SK-N-SH (cell line): ENCODE data around the gene PRKN. TPM values are rescaled to one million over a fixed set of nuclear protein-coding genes. Genes with fewer than 3 reads are reported as not detected.
A peak's percentile ranks its signal among the peaks of the same experiment; 100 is the strongest.

Experiments
- CTCF ChIA-PET: fragments of 300-600, 350-600 bp; formaldehyde crosslinking; extraction: SDS; loops from one replicate; lab custom pipeline; 2021; lab: Yijun Ruan, JAX
- POLR2A ChIA-PET: fragments of 350-600 bp; sonication (Branson Sonifier 250); formaldehyde crosslinking; extraction: SDS; loops from one replicate; lab custom pipeline; 2020; ENCODE audit warnings: antibody characterized with exemption, inconsistent platforms; lab: Yijun Ruan, JAX
- DNase-seq: peaks from one replicate; pipeline ENCODE4 v3.0.0; 2012
- H2AFZ ChIP-seq: fragments of 200-600 bp; sonication (generic); 2 replicates; pipeline ENCODE4 v1.8.1; 2016; ENCODE audit warnings: antibody characterized with exemption, mild to moderate bottlenecking, low read depth
- H3F3A ChIP-seq: fragments of 200-600 bp; sonication (generic); replicated peaks from 2 replicates; pipeline ENCODE3; 2016; ENCODE audit warnings: antibody characterized with exemption, mild to moderate bottlenecking; ENCODE audit not compliant: insufficient read depth
- H3K27ac ChIP-seq, 2 experiments: fragments of 200-500 bp in 1 of 2; fragments of 200-600 bp in 1 of 2; sonication (Bioruptor generic) in 1 of 2; sonication (generic), shearing (Covaris generic) in 1 of 2; 2 replicates each; pipeline versions ENCODE4 v1.5.1 to v1.6.1; 2014 to 2016; ENCODE audit warnings: low read depth in 2 of 2, inconsistent platforms in 1 of 2, low read length in 1 of 2, mild to moderate bottlenecking in 1 of 2, mixed read lengths in 1 of 2
- H3K27me3 ChIP-seq: fragments of 200-600 bp; sonication (generic), shearing (Covaris generic); 2 replicates; pipeline ENCODE4 v1.6.1; 2016; ENCODE audit warnings: mixed run types; ENCODE audit not compliant: insufficient read depth
- H3K36me3 ChIP-seq, 2 experiments: fragments of 200-500 bp in 1 of 2; fragments of 200-600 bp in 1 of 2; sonication (Bioruptor generic) in 1 of 2; sonication (generic) in 1 of 2; replicated peaks in 1 of 2; 2 replicates each; pipeline versions ENCODE3 to v1.5.1; 2014 to 2016; ENCODE audit warnings: low read length in 1 of 2, mild to moderate bottlenecking in 1 of 2; ENCODE audit not compliant: insufficient read depth in 2 of 2, control insufficient read depth in 1 of 2
- H3K4me1 ChIP-seq, 2 experiments: fragments of 200-500 bp in 1 of 2; fragments of 200-600 bp in 1 of 2; sonication (Bioruptor generic) in 1 of 2; sonication (generic), shearing (Covaris generic) in 1 of 2; 2 replicates each; pipeline versions ENCODE4 v1.5.1 to v1.6.1; 2014 to 2016; ENCODE audit warnings: low read depth in 1 of 2, low read length in 1 of 2, mixed run types in 1 of 2; ENCODE audit not compliant: insufficient read depth in 2 of 2, control insufficient read depth in 1 of 2
- H3K4me2 ChIP-seq: fragments of 200-600 bp; sonication (generic), shearing (Covaris generic); 2 replicates; pipeline ENCODE4 v1.6.1; 2017; ENCODE audit warnings: mixed run types
- H3K4me3 ChIP-seq, 2 experiments: fragments of 200-500 bp in 1 of 2; fragments of 200-600 bp in 1 of 2; sonication (Bioruptor generic) in 1 of 2; sonication (generic), shearing (Covaris generic) in 1 of 2; 2 replicates each; pipeline versions ENCODE4 v1.5.1 to v1.8.1; 2014 to 2016; ENCODE audit warnings: low read depth in 2 of 2, inconsistent platforms in 1 of 2, low read length in 1 of 2, mild to moderate bottlenecking in 1 of 2, mixed read lengths in 1 of 2, moderate library complexity in 1 of 2
- H3K79me2 ChIP-seq: fragments of 200-600 bp; sonication (generic); 2 replicates; pipeline ENCODE4 v1.8.1; 2017; ENCODE audit warnings: mild to moderate bottlenecking; ENCODE audit not compliant: insufficient read depth
- H3K9ac ChIP-seq: fragments of 200-600 bp; sonication (generic); 2 replicates; pipeline ENCODE4 v1.6.1; 2017; ENCODE audit warnings: mixed run types
- H3K9me2 ChIP-seq: fragments of 200-600 bp; sonication (generic); 2 replicates; pipeline ENCODE4 v1.6.1; 2017; ENCODE audit warnings: mixed run types
- H3K9me3 ChIP-seq: fragments of 200-600 bp; sonication (generic); 2 replicates; pipeline ENCODE4 v1.6.1; 2017; ENCODE audit warnings: mixed run types, mild to moderate bottlenecking, moderate library complexity
- H4K20me1 ChIP-seq: fragments of 200-600 bp; sonication (generic); 2 replicates; pipeline ENCODE4 v1.6.1; 2017; ENCODE audit warnings: mild to moderate bottlenecking, mixed run types; ENCODE audit not compliant: insufficient read depth
- CHD2 ChIP-seq: fragments of 150-350 bp; IDR thresholded peaks from 2 replicates; pipeline ENCODE4 v1.6.1; 2018; ENCODE audit warnings: low read length; ENCODE audit not compliant: partially characterized antibody
- ELF1 ChIP-seq: IDR thresholded peaks from 2 replicates; pipeline ENCODE4 v1.4.0; 2012
- EZH2phosphoT487 ChIP-seq: fragments of 200-600 bp; sonication (generic); IDR thresholded peaks from 2 replicates; pipeline ENCODE4 v1.6.1; 2017; ENCODE audit warnings: low read depth, mixed run types, mild to moderate bottlenecking, antibody characterized with exemption, moderate library complexity, borderline replicate concordance
- FOXJ3 ChIP-seq: sonication (generic); formaldehyde crosslinking; IDR thresholded peaks from 2 replicates; pipeline ENCODE4 v1.5.1; 2020; ENCODE audit warnings: mild to moderate bottlenecking, missing genetic modification reagents
- GABPA ChIP-seq: IDR thresholded peaks from 2 replicates; pipeline ENCODE4 v1.4.0; 2012; ENCODE audit warnings: low read depth, mild to moderate bottlenecking
- GATA2 ChIP-seq: sonication (generic); formaldehyde crosslinking; IDR thresholded peaks from 2 replicates; pipeline ENCODE4 v1.5.0; 2020; ENCODE audit warnings: mild to moderate bottlenecking, missing genetic modification reagents
- MAX ChIP-seq: IDR thresholded peaks from 2 replicates; pipeline ENCODE4 v1.4.0; 2012; ENCODE audit warnings: low read depth
- MXI1 ChIP-seq: IDR thresholded peaks from 2 replicates; pipeline ENCODE4 v1.6.1; 2012; ENCODE audit warnings: mild to moderate bottlenecking, low read depth, low read length, improper control_type of control experiment
- NFIC ChIP-seq: IDR thresholded peaks from 2 replicates; pipeline ENCODE4 v1.4.0; 2012; ENCODE audit warnings: borderline replicate concordance
- PBX3 ChIP-seq: IDR thresholded peaks from 2 replicates; pipeline ENCODE4; 2012
- POLR2AphosphoS5 ChIP-seq: IDR thresholded peaks from 2 replicates; pipeline ENCODE4 v1.6.1; 2012; ENCODE audit warnings: low read depth, low read length
- RAD21 ChIP-seq: IDR thresholded peaks from 2 replicates; pipeline ENCODE4 v1.6.1; 2012; ENCODE audit warnings: mild to moderate bottlenecking, low read length
- RXRA ChIP-seq: IDR thresholded peaks from 2 replicates; pipeline ENCODE4 v1.4.0; 2012; ENCODE audit warnings: low read depth, mild to moderate bottlenecking, borderline replicate concordance
- SMC3 ChIP-seq: IDR thresholded peaks from 2 replicates; pipeline ENCODE4 v1.6.1; 2012; ENCODE audit warnings: low read depth, low read length, improper control_type of control experiment
- TEAD4 ChIP-seq: IDR thresholded peaks from 2 replicates; pipeline ENCODE4 v1.4.0; 2012; ENCODE audit warnings: mild to moderate bottlenecking, borderline replicate concordance; ENCODE audit not compliant: insufficient read depth
- USF2 ChIP-seq: fragments of 150-350 bp; IDR thresholded peaks from 2 replicates; pipeline ENCODE4 v1.6.1; 2017; ENCODE audit warnings: antibody characterized with exemption, low read length, low read depth, borderline replicate concordance
- WGBS: methylation state at CpG from one replicate; pipeline ENCODE4 v1.1.6; 2017; ENCODE audit warnings: low lambda C conversion rate; 5-methylcytosine and 5-hydroxymethylcytosine counted together
- polyA plus RNA-seq, 3 experiments: library from polyadenylated mRNA; depleted of rRNA; stranded (reverse); fragments of >200 nt; gene quantifications; 2 replicates each; pipeline ENCODE4 v1.2.3, GENCODE V29; 2012

The PRKN gene
- polyA plus RNA-seq, 1 of the 3 experiments (the other 2 are of a cell fraction), result 0.76 TPM

- no peak overlapping the region for H3K4me2 ChIP-seq
- CTCF ChIA-PET, result interaction anchor here (0.7 to 1.4 kb wide), 2 partner anchors 33 to 215 kb away, joined by 3 read pairs; no protein-coding TSS in a partner anchor
- H3F3A ChIP-seq, result no peaks in the 10 kb centered on the region
- no peaks in the 10 kb centered on the region for H3K9me3 ChIP-seq
- no peak overlapping the region for H3K9ac ChIP-seq
- no peaks in the 10 kb centered on the region for H3K79me2 ChIP-seq
- no peaks in the 10 kb centered on the region for H4K20me1 ChIP-seq
- no peak for TF ChIP-seq PBX3
- no peak for TF ChIP-seq RXRA
- no peak for TF ChIP-seq MAX
- no peak for TF ChIP-seq NFIC
- TF ChIP-seq SMC3, result no peak
- no peak for TF ChIP-seq ELF1
- TF ChIP-seq USF2, result no peak
- TF ChIP-seq TEAD4, result no peak
- TF ChIP-seq POLR2AphosphoS5, result no peak
- TF ChIP-seq EZH2phosphoT487, result no peak
- TF ChIP-seq CHD2, result no peak
- no peak for TF ChIP-seq GATA2 (CRISPR knock-in tag)
- TF ChIP-seq FOXJ3 (CRISPR knock-in tag), result no peak
- TF ChIP-seq GABPA, result no peak
- TF ChIP-seq MXI1, result no peak
- H3K4me1 ChIP-seq, result peaks cover 0 to 14% of the 10 kb centered on the region in 2 experiments; a peak in 2 of 4 replicates
- no peak for DNase-seq
- H3K27me3 ChIP-seq, result no peaks in the 10 kb centered on the region
- 36% methylated on average over 4 of the region's 4 CpGs for WGBS
- H3K9me2 ChIP-seq, result no peaks in the 10 kb centered on the region
- no peak overlapping the region for H3K4me3 ChIP-seq
- no peaks in the 10 kb centered on the region for H3K36me3 ChIP-seq
- no peak overlapping the region for H3K27ac ChIP-seq
- POLR2A ChIA-PET, result no interaction called here
- no peak overlapping the region for H2AFZ ChIP-seq
Measured at GRCh38 chr6:161749576-161749975, 978.0 kb downstream of the PRKN start.

GRCh38 chr6:161748535-161749416, 978.8 kb downstream of the PRKN start:
- CTCF ChIA-PET, result interaction anchor here (0.5 to 1.4 kb wide), 4 partner anchors 32 to 216 kb away, joined by 3 read pairs; no protein-coding TSS in a partner anchor
- peak; percentile 21; the same call in 1 of the 2 replicates for TF ChIP-seq SMC3
- peak; percentile 52 for TF ChIP-seq RAD21
- no peak for TF ChIP-seq POLR2AphosphoS5
- TF ChIP-seq, all 33 proteins: peak for 2
- H3K4me3 ChIP-seq, result no peak overlapping the region
- no peak overlapping the region for H3K9ac ChIP-seq
- H3K27ac ChIP-seq, result no peak overlapping the region
- no peaks in the 10 kb centered on the region for H3K27me3 ChIP-seq
- DNase-seq, result peak; percentile 39
- no peaks in the 10 kb centered on the region for H3K36me3 ChIP-seq
- H3K9me2 ChIP-seq, result no peaks in the 10 kb centered on the region
- H3F3A ChIP-seq, result no peaks in the 10 kb centered on the region
- peaks cover 0 to 19% of the 10 kb centered on the region in 2 experiments; a peak in 2 of 4 replicates for H3K4me1 ChIP-seq
- POLR2A ChIA-PET, result no interaction called here
- no peaks in the 10 kb centered on the region for H4K20me1 ChIP-seq
- H3K79me2 ChIP-seq, result no peaks in the 10 kb centered on the region
- WGBS, result 63% methylated on average over 18 of the region's 18 CpGs
- no peaks in the 10 kb centered on the region for H3K9me3 ChIP-seq
- H2AFZ ChIP-seq, result no peak overlapping the region
- H3K4me2 ChIP-seq, result no peak overlapping the region
